GM21423 (cell line): Measurements from ENCODE around the gene DDR2.
"Not testable (repeated sequence)": the region's sequence is repeated elsewhere in the genome, so short reads cannot be mapped to it uniquely, and the experiment has no call there.

Experiments used
- ATAC-seq: cut with Tn5 transposase; IDR thresholded peaks from one replicate; pipeline ENCODE4 v1.9.1; 2021; ENCODE audit warnings: mild to moderate bottlenecking, moderate library complexity; ENCODE audit not compliant: unreplicated experiment

DDR2 gene

GRCh38 chr1:162753998-162754585 lies 121.8 kb downstream of the DDR2 start:
- no peak for ATAC-seq

- no peak for ATAC-seq
Observed at GRCh38 chr1:162755306-162755705, 123.0 kb downstream of the DDR2 start.

- ATAC-seq, result no peak
Observed at GRCh38 chr1:162756523-162756922, 124.3 kb downstream of the DDR2 start.

GRCh38 chr1:162757476-162757875 lies 125.2 kb downstream of the DDR2 start:
- ATAC-seq, result no peak

GRCh38 chr1:162765788-162766187 lies 133.5 kb downstream of the DDR2 start:
- no peak for ATAC-seq

GRCh38 chr1:162772571-162773154 lies 140.4 kb downstream of the DDR2 start:
- ATAC-seq, result no peak

- no peak for ATAC-seq
Observed at GRCh38 chr1:162774007-162774406, 141.7 kb downstream of the DDR2 start.

- no peak for ATAC-seq
Observed at GRCh38 chr1:162779043-162779442, 146.8 kb downstream of the DDR2 start.

GRCh38 chr1:162782671-162783070 lies 150.4 kb downstream of the DDR2 start:
- no peak for ATAC-seq

- ATAC-seq, result not testable (repeated sequence)
Observed at GRCh38 chr1:162784926-162785325, 152.7 kb downstream of the DDR2 start.

- ATAC-seq, result not testable (repeated sequence)
Observed at GRCh38 chr1:162788783-162789182, 156.5 kb downstream of the DDR2 start.

GRCh38 chr1:162790303-162790984 lies 158.2 kb downstream of the DDR2 start, which contains the start of gene HSD17B7:
Gene HSD17B7, plus strand, starts transcription at chr1:162790702. Its CDS starts 99 bp downstream, at chr1:162790801.
- peak; percentile 99 for ATAC-seq

GRCh38 chr1:162790985-162791357 lies 158.7 kb downstream of the DDR2 start:
- ATAC-seq, result not testable (repeated sequence)

- not testable (repeated sequence) for ATAC-seq
Observed at GRCh38 chr1:162794284-162794683, 162.0 kb downstream of the DDR2 start.

- not testable (repeated sequence) for ATAC-seq
Observed at GRCh38 chr1:162796617-162797279, 164.5 kb downstream of the DDR2 start.

- not testable (repeated sequence) for ATAC-seq
Observed at GRCh38 chr1:162799995-162800830, 167.9 kb downstream of the DDR2 start.

- not testable (repeated sequence) for ATAC-seq
Observed at GRCh38 chr1:162807503-162807902, 175.2 kb downstream of the DDR2 start.

- not testable (repeated sequence) for ATAC-seq
Observed at GRCh38 chr1:162812357-162812756, 180.1 kb downstream of the DDR2 start.

- not testable (repeated sequence) for ATAC-seq
Observed at GRCh38 chr1:162818136-162818535, 185.9 kb downstream of the DDR2 start.

- not testable (repeated sequence) for ATAC-seq
Observed at GRCh38 chr1:162818666-162819065, 186.4 kb downstream of the DDR2 start.
